ENCODE results near the gene NLK. TPM values are rescaled to one million over a fixed set of nuclear protein-coding genes. Genes with fewer than 3 reads are reported as not detected.

The NLK gene
- total RNA-seq, 6 experiments from 2014 or later = 8.8 to 10.6 (median 9.9) TPM

DNA sequence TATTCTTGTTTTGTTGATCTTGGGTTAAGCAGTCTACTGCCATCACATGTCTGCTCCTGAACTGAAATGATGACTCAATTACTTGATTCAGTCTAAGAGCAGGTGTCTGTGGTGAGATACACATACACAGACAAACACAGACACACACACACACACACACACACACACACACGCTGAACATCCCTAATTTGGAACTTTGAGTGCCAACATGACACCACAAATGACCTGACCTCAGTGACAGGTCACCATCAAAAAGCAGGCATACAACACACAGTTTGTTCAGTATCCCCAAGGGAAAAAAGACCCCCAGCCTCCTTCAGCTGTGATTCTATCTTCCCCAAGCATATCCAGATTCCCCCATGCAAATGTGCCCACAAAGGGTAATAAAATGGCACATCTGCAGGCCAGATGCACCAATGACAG is 146.4 kb downstream of the NLK start:
- WGBS (ENCODE audit: insufficient coverage, low coverage, low lambda C conversion rate, missing lambda C conversion rate) = 43% methylated on average over 1 of the region's 1 CpG
- H3K4me1 ChIP-seq = peaks cover 0 to 24% (median 0%) of the 10 kb centered on the region in 4 donors
- intact Hi-C loops (cut with DNase I) = no loop called here
- no peaks in the 10 kb centered on the region for H3K9me3 ChIP-seq
- no peak overlapping the region for H3K4me3 ChIP-seq
- peak overlapping the region in 1 of 3 donors; percentile 26 for H3K27ac ChIP-seq
- no peaks in the 10 kb centered on the region for H3K27me3 ChIP-seq
- TF ChIP-seq POLR2A (IDR thresholded peaks at IDR 0.05) = no peak
- no peak for DNase-seq
- peak in 1 of 4 donors; percentile 44 for ATAC-seq
- H3K36me3 ChIP-seq = no peaks in the 10 kb centered on the region

- intact Hi-C loops (cut with DNase I) = no loop called here
- Histone ChIP-seq H3K36me3 (no peaks in the 10 kb centered on the region), H3K27ac (peak overlapping the region in 1 of 3 donors; percentile 26), H3K4me3 (no peak overlapping the region), H3K27me3 (no peaks in the 10 kb centered on the region), H3K9me3 (no peaks in the 10 kb centered on the region), H3K4me1 (peaks cover 0 to 24% (median 0%) of the 10 kb centered on the region in 4 donors)
- peak in 3 of 4 donors; percentile 20 to 23 (median 20) for ATAC-seq
- TF ChIP-seq, protein P1, sequence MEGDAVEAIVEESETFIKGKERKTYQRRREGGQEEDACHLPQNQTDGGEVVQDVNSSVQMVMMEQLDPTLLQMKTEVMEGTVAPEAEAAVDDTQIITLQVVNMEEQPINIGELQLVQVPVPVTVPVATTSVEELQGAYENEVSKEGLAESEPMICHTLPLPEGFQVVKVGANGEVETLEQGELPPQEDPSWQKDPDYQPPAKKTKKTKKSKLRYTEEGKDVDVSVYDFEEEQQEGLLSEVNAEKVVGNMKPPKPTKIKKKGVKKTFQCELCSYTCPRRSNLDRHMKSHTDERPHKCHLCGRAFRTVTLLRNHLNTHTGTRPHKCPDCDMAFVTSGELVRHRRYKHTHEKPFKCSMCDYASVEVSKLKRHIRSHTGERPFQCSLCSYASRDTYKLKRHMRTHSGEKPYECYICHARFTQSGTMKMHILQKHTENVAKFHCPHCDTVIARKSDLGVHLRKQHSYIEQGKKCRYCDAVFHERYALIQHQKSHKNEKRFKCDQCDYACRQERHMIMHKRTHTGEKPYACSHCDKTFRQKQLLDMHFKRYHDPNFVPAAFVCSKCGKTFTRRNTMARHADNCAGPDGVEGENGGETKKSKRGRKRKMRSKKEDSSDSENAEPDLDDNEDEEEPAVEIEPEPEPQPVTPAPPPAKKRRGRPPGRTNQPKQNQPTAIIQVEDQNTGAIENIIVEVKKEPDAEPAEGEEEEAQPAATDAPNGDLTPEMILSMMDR (IDR thresholded peaks at IDR 0.05) = no peak
- no peak for TF ChIP-seq POLR2A (IDR thresholded peaks at IDR 0.05)
- no peak for DNase-seq
- WGBS (ENCODE audit: insufficient coverage, low coverage, low lambda C conversion rate, missing lambda C conversion rate) = 25% methylated on average over 5 of the region's 5 CpGs
Measured at GRCh38 chr17:28189667-28190066, 147.2 kb downstream of the NLK start.

DNA sequence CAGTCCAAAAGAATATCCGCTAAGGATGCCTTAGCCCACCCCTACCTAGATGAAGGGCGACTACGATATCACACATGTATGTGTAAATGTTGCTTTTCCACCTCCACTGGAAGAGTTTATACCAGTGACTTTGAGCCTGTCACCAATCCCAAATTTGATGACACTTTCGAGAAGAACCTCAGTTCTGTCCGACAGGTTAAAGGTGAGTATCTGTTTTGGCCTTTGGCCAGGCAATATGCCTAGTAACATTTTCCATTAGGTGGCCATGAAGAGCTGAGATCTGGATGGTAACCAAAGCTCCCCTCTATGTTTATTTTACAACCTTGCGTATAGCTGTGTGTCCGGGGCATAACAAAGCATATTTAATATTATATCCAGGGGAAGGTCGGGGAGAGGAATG is 148.5 kb downstream of the NLK start:
- H3K27ac ChIP-seq = no peak overlapping the region
- 63% methylated on average over 6 of the region's 8 CpGs for WGBS (ENCODE audit: insufficient coverage, low coverage, low lambda C conversion rate, missing lambda C conversion rate)
- TF ChIP-seq, protein P1 (IDR thresholded peaks at IDR 0.05) = no peak
- TF ChIP-seq POLR2A (IDR thresholded peaks at IDR 0.05) = no peak
- ATAC-seq (peak in 3 of 4 donors; percentile 31 to 53 (median 49)), DNase-seq (no peak)
- intact Hi-C loops (cut with DNase I) = no loop called here
- no peaks in the 10 kb centered on the region for H3K36me3 ChIP-seq
- H3K4me3 ChIP-seq = no peak overlapping the region
- no peaks in the 10 kb centered on the region for H3K9me3 ChIP-seq
- peaks cover 0 to 15% (median 2%) of the 10 kb centered on the region in 4 donors for H3K4me1 ChIP-seq
- no peaks in the 10 kb centered on the region for H3K27me3 ChIP-seq

- ATAC-seq = peak; percentile 32 to 47 (median 44)
- Histone ChIP-seq H3K27ac (no peak overlapping the region), H3K4me1 (peaks cover 0 to 23% (median 4%) of the 10 kb centered on the region in 4 donors), H3K36me3 (no peaks in the 10 kb centered on the region), H3K4me3 (no peak overlapping the region), H3K9me3 (no peaks in the 10 kb centered on the region), H3K27me3 (no peaks in the 10 kb centered on the region)
- intact Hi-C loops (cut with DNase I) = no loop called here
- DNase-seq = peak in 1 of 3 donors; percentile 26
- no peak for TF ChIP-seq POLR2A (IDR thresholded peaks at IDR 0.05)
- TF ChIP-seq, protein P1 (IDR thresholded peaks at IDR 0.05) = peak in 1 of 4 donors; percentile 5
- WGBS (ENCODE audit: insufficient coverage, low coverage, low lambda C conversion rate, missing lambda C conversion rate) = 77% methylated on average over 3 of the region's 3 CpGs
Measured at GRCh38 chr17:28193241-28193640, 150.8 kb downstream of the NLK start.

DNA sequence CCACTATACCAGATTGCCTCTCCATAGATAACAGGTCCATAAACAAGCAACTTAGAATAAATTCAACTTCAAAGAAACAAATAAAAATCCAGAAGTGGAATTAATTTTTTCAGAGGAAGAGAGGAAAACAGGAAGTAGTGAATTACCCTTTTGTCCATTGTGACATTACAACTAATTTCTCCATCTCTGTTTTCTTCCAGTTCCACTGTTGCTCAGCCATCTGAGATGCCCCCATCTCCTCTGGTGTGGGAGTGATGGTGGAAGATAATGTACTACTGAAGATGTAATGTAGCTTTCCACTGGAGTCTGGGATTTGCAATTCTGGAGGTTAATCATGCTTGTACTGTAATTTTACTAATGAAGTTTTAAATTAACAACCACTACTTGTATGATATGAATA is 151.9 kb downstream of the NLK start:
- no peak overlapping the region for H3K27ac ChIP-seq
- H3K27me3 ChIP-seq = no peaks in the 10 kb centered on the region
- ATAC-seq (no peak), DNase-seq (no peak)
- H3K9me3 ChIP-seq = no peaks in the 10 kb centered on the region
- no peak overlapping the region for H3K4me3 ChIP-seq
- H3K4me1 ChIP-seq = peaks cover 0 to 19% (median 4%) of the 10 kb centered on the region in 4 donors
- intact Hi-C loops (cut with DNase I) = no loop called here
- no peaks in the 10 kb centered on the region for H3K36me3 ChIP-seq
- TF ChIP-seq POLR2A (IDR thresholded peaks at IDR 0.05) = no peak
